HUES48 (cell line): Measurements from ENCODE around the gene TMEM220.
A peak's percentile ranks its signal among the peaks of the same experiment; 100 is the strongest.

ENCODE experiments used
- H3K27ac ChIP-seq: one replicate; pipeline ENCODE4 v1.7.0; 2013; ENCODE audit warnings: low read depth, low read length, inconsistent platforms
- H3K27me3 ChIP-seq: 2 replicates; pipeline ENCODE4 v1.6.1; 2013; ENCODE audit warnings: mild to moderate bottlenecking, low read length; ENCODE audit not compliant: control insufficient read depth, insufficient read depth
- H3K36me3 ChIP-seq: 2 replicates; pipeline ENCODE4 v1.6.1; 2013; ENCODE audit warnings: low read length; ENCODE audit not compliant: control insufficient read depth, insufficient read depth
- H3K4me1 ChIP-seq: 2 replicates; pipeline ENCODE4 v1.6.1; 2013; ENCODE audit warnings: mild to moderate bottlenecking, low read length; ENCODE audit not compliant: control insufficient read depth, insufficient read depth
- H3K4me3 ChIP-seq: 2 replicates; pipeline ENCODE4 v1.5.1; 2013; ENCODE audit warnings: mild to moderate bottlenecking, low read depth, low read length
- H3K9ac ChIP-seq: 2 replicates; pipeline ENCODE4 v1.6.1; 2013; ENCODE audit warnings: mild to moderate bottlenecking, low read depth, low read length, moderate library complexity
- H3K9me3 ChIP-seq: 2 replicates; pipeline ENCODE4 v1.6.1; 2013; ENCODE audit warnings: low read length; ENCODE audit not compliant: control insufficient read depth, insufficient read depth

Gene TMEM220

GRCh38 chr17:10754861-10755591, 25.2 kb upstream of the TMEM220 start:
- Histone ChIP-seq H3K4me3 (peak overlapping the region; percentile 50), H3K9ac (0 out of 2 replicates have a peak overlapping the region, but pooled peaks have one; percentile 37), H3K4me1 (peaks cover 21% of the 10 kb centered on the region), H3K27me3 (no peaks in the 10 kb centered on the region), H3K27ac (peak overlapping the region; percentile 86), H3K36me3 (no peaks in the 10 kb centered on the region), H3K9me3 (no peaks in the 10 kb centered on the region)

GRCh38 chr17:10754109-10754508, 24.3 kb upstream of the TMEM220 start:
- Histone ChIP-seq H3K27ac (no peak overlapping the region), H3K9ac (no peak overlapping the region), H3K4me1 (peaks cover 21% of the 10 kb centered on the region), H3K36me3 (no peaks in the 10 kb centered on the region), H3K27me3 (no peaks in the 10 kb centered on the region), H3K4me3 (no peak overlapping the region; the same call in 1 of the 2 replicates), H3K9me3 (no peaks in the 10 kb centered on the region)

GRCh38 chr17:10752696-10753095, 22.9 kb upstream of the TMEM220 start:
- no peaks in the 10 kb centered on the region for H3K27me3 ChIP-seq
- no peak overlapping the region for H3K4me3 ChIP-seq
- H3K4me1 ChIP-seq: peaks cover 28% of the 10 kb centered on the region
- H3K9me3 ChIP-seq: no peaks in the 10 kb centered on the region
- no peaks in the 10 kb centered on the region for H3K36me3 ChIP-seq
- no peak overlapping the region for H3K9ac ChIP-seq
- H3K27ac ChIP-seq: no peak overlapping the region

GRCh38 chr17:10751563-10751962, 21.7 kb upstream of the TMEM220 start:
- peaks cover 26% of the 10 kb centered on the region for H3K4me1 ChIP-seq
- H3K36me3 ChIP-seq: no peaks in the 10 kb centered on the region
- no peak overlapping the region for H3K9ac ChIP-seq
- H3K4me3 ChIP-seq: no peak overlapping the region
- no peak overlapping the region for H3K27ac ChIP-seq
- no peaks in the 10 kb centered on the region for H3K9me3 ChIP-seq
- H3K27me3 ChIP-seq: no peaks in the 10 kb centered on the region

GRCh38 chr17:10750210-10750609, 20.4 kb upstream of the TMEM220 start:
- Histone ChIP-seq H3K4me3 (no peak overlapping the region), H3K27me3 (no peaks in the 10 kb centered on the region), H3K36me3 (no peaks in the 10 kb centered on the region), H3K9me3 (no peaks in the 10 kb centered on the region), H3K4me1 (peaks cover 13% of the 10 kb centered on the region), H3K9ac (no peak overlapping the region), H3K27ac (no peak overlapping the region)

- H3K4me1 ChIP-seq: 0 out of 2 replicates have a peak, but pooled peaks cover 8% of the 10 kb centered on the region
- no peak overlapping the region for H3K27ac ChIP-seq
- no peak overlapping the region for H3K9ac ChIP-seq
- H3K27me3 ChIP-seq: no peaks in the 10 kb centered on the region
- H3K36me3 ChIP-seq: no peaks in the 10 kb centered on the region
- H3K4me3 ChIP-seq: no peak overlapping the region
- no peaks in the 10 kb centered on the region for H3K9me3 ChIP-seq
These were observed 18.8 kb upstream of the TMEM220 start for GRCh38 chr17:10748531-10749181.

GRCh38 chr17:10745231-10745630, 15.4 kb upstream of the TMEM220 start:
- Histone ChIP-seq H3K9ac (no peak overlapping the region), H3K9me3 (no peaks in the 10 kb centered on the region), H3K27ac (no peak overlapping the region), H3K36me3 (no peaks in the 10 kb centered on the region), H3K4me3 (no peak overlapping the region), H3K27me3 (no peaks in the 10 kb centered on the region), H3K4me1 (0 out of 2 replicates have a peak, but pooled peaks cover 8% of the 10 kb centered on the region)

GRCh38 chr17:10744501-10745000, 14.7 kb upstream of the TMEM220 start:
- H3K9ac ChIP-seq: no peak overlapping the region
- H3K36me3 ChIP-seq: no peaks in the 10 kb centered on the region
- H3K4me1 ChIP-seq: 0 out of 2 replicates have a peak, but pooled peaks cover 8% of the 10 kb centered on the region
- no peaks in the 10 kb centered on the region for H3K27me3 ChIP-seq
- no peak overlapping the region for H3K4me3 ChIP-seq
- H3K27ac ChIP-seq: no peak overlapping the region
- H3K9me3 ChIP-seq: no peaks in the 10 kb centered on the region

- no peak overlapping the region for H3K4me3 ChIP-seq
- H3K27ac ChIP-seq: no peak overlapping the region
- H3K36me3 ChIP-seq: no peaks in the 10 kb centered on the region
- H3K9me3 ChIP-seq: no peaks in the 10 kb centered on the region
- H3K9ac ChIP-seq: no peak overlapping the region
- peaks cover 6% of the 10 kb centered on the region; the same call in 1 of the 2 replicates for H3K4me1 ChIP-seq
- H3K27me3 ChIP-seq: no peaks in the 10 kb centered on the region
These were observed 13.6 kb upstream of the TMEM220 start for GRCh38 chr17:10743316-10744009.

GRCh38 chr17:10742431-10742830, 12.6 kb upstream of the TMEM220 start:
- H3K4me3 ChIP-seq: no peak overlapping the region
- no peaks in the 10 kb centered on the region for H3K9me3 ChIP-seq
- no peaks in the 10 kb centered on the region for H3K27me3 ChIP-seq
- H3K4me1 ChIP-seq: no peaks in the 10 kb centered on the region; the same call in 1 of the 2 replicates
- H3K36me3 ChIP-seq: no peaks in the 10 kb centered on the region
- H3K27ac ChIP-seq: no peak overlapping the region
- H3K9ac ChIP-seq: no peak overlapping the region
